Measurements from ENCODE around the gene ZNF746. TPM values are rescaled to one million over a fixed set of nuclear protein-coding genes. Genes with fewer than 3 reads are reported as not detected.

ZNF746 gene
- total and polyA plus RNA-seq, 9 of the 15 experiments (the other 6 are each of a cell fraction or from before 2014, with no cell fraction given): 1.7 to 31.6 (median 13.3) TPM

GRCh38 chr7:149496642-149497391, 792 bp downstream of the ZNF746 start (continued):
- peak; percentile 81 for TF ChIP-seq ZNF740 (CRISPR knock-in tag; IDR thresholded peaks at IDR 0.05)
- TF ChIP-seq ZNF740 (tag; IDR thresholded peaks at IDR 0.05): peak in 1 of 2 experiments; percentile 87; a peak in 2 of 4 replicates
- TF ChIP-seq SAP30 (IDR thresholded peaks at IDR 0.05; ENCODE audit: borderline replicate concordance, insufficient read depth, low read depth, low read length, poor library complexity, severe bottlenecking): peak; percentile 11
- TF ChIP-seq MYBL2 (IDR thresholded peaks at IDR 0.05; ENCODE audit: low read depth): no peak
- TF ChIP-seq MYBL2 (CRISPR knock-in tag; IDR thresholded peaks at IDR 0.05; ENCODE audit: borderline replicate concordance): no peak
- TF ChIP-seq TFAP4 (CRISPR knock-in tag; IDR thresholded peaks at IDR 0.05; ENCODE audit: borderline replicate concordance): peak; percentile 38; the same call in 1 of the 2 replicates
- 0 out of 2 replicates have a peak, but pooled peaks have one; percentile 34 for TF ChIP-seq CBX1 (IDR thresholded peaks at IDR 0.05; ENCODE audit: low read depth)
- TF ChIP-seq TGIF2 (CRISPR knock-in tag; IDR thresholded peaks at IDR 0.05): 0 out of 2 replicates have a peak, but pooled peaks have one; percentile 54
- no peak for TF ChIP-seq HEY1 (CRISPR knock-in tag; IDR thresholded peaks at IDR 0.05; ENCODE audit: borderline replicate concordance)
- peak; percentile 41 for TF ChIP-seq EGR1 (conservative IDR thresholded peaks at IDR 0.05)
- 0 out of 2 replicates have a peak, but pooled peaks have one; percentile 11 for TF ChIP-seq ZNF511 (CRISPR knock-in tag; IDR thresholded peaks at IDR 0.05)
- TF ChIP-seq MAX (CRISPR knock-in tag; IDR thresholded peaks at IDR 0.05): 0 out of 2 replicates have a peak, but pooled peaks have one; percentile 20
- peak; percentile 4; the same call in 1 of the 2 replicates for TF ChIP-seq L3MBTL2 (IDR thresholded peaks at IDR 0.05)
- TF ChIP-seq ETV1 (tag; conservative IDR thresholded peaks at IDR 0.05; ENCODE audit: low read depth): 0 out of 2 replicates have a peak, but pooled peaks have one; percentile 11
- TF ChIP-seq ZSCAN29 (IDR thresholded peaks at IDR 0.05): peak; percentile 77
- TF ChIP-seq ZFX (CRISPR knock-in tag; IDR thresholded peaks at IDR 0.05): peak; percentile 53; the same call in 1 of the 2 replicates
- peak; percentile 2 for TF ChIP-seq FUS (optimal IDR thresholded peaks at IDR 0.05; ENCODE audit: low read depth, low read length)
- TF ChIP-seq ZNF512 (tag; IDR thresholded peaks at IDR 0.05): no peak
- TF ChIP-seq HBP1 (CRISPR knock-in tag; IDR thresholded peaks at IDR 0.05): no peak

Measured in K562 (cell line).